A673 (cell line): ENCODE measurements around the gene PLEKHH1. TPM values are rescaled to one million over a fixed set of nuclear protein-coding genes. Genes with fewer than 3 reads are reported as not detected.

Experiments used
- BruUV-seq: library from RNA; stranded (reverse); fragments of 400-500 nt; replicated peaks from 2 replicates; lab custom pipeline; 2021; lab: Mats Ljungman, UMichigan
- CTCF ChIA-PET: fragments of 300-600 bp; sonication (Branson Sonifier 250); formaldehyde crosslinking; loops from one replicate; lab custom pipeline; 2022; ENCODE audit warnings: antibody characterized with exemption; lab: Charles Lee
- POLR2A ChIA-PET: fragments of 300-600 bp; sonication (Branson Sonifier 250); formaldehyde crosslinking; loops from one replicate; lab custom pipeline; 2022; ENCODE audit warnings: antibody characterized with exemption; ENCODE audit not compliant: low non-redundant PET; lab: Charles Lee
- DNase-seq: peaks from one replicate; pipeline ENCODE4 v3.0.0-alpha.2; 2015; ENCODE audit warnings: low spot score
- H3K27ac ChIP-seq: fragments of 200-600 bp; sonication (generic); 2 replicates; pipeline ENCODE4 v1.5.1; 2016; ENCODE audit warnings: mixed run types, low read depth, mild to moderate bottlenecking, mixed read lengths, antibody characterized with exemption, low read length; ENCODE audit not compliant: poor library complexity, severe bottlenecking
- H3K27me3 ChIP-seq: fragments of 200-600 bp; sonication (generic); replicated peaks from 2 replicates; pipeline ENCODE4 v1.6.1; 2017; ENCODE audit warnings: mixed run types, low read depth, mild to moderate bottlenecking, mixed read lengths, antibody characterized with exemption, low read length; ENCODE audit not compliant: insufficient read depth, poor library complexity
- H3K36me3 ChIP-seq: fragments of 200-600 bp; sonication (generic); 2 replicates; pipeline ENCODE4 v1.6.1; 2016; ENCODE audit warnings: mixed run types, mild to moderate bottlenecking, mixed read lengths, antibody characterized with exemption, low read length; ENCODE audit not compliant: insufficient read depth, poor library complexity, severe bottlenecking
- H3K4me1 ChIP-seq: fragments of 200-600 bp; sonication (generic); 2 replicates; pipeline ENCODE4 v1.6.1; 2017; ENCODE audit warnings: mixed run types, mild to moderate bottlenecking, mixed read lengths, antibody characterized with exemption, low read length; ENCODE audit not compliant: insufficient read depth, poor library complexity, severe bottlenecking
- H3K4me3 ChIP-seq: fragments of 200-600 bp; sonication (generic); 2 replicates; pipeline ENCODE4 v1.5.1; 2016; ENCODE audit warnings: low read depth, mixed run types, mild to moderate bottlenecking, mixed read lengths, low read length; ENCODE audit not compliant: poor library complexity, severe bottlenecking
- H3K9me3 ChIP-seq: fragments of 200-600 bp; sonication (generic); 2 replicates; pipeline ENCODE4 v1.6.1; 2016; ENCODE audit warnings: mixed run types, low read depth, mild to moderate bottlenecking, mixed read lengths, antibody characterized with exemption, low read length; ENCODE audit not compliant: poor library complexity, severe bottlenecking
- CTCF ChIP-seq: fragments of 300-800, 200-600 bp; sonication (generic); conservative IDR thresholded peaks from 2 replicates; pipeline ENCODE4 v1.5.1; 2017; ENCODE audit warnings: low read depth, mild to moderate bottlenecking, antibody characterized with exemption, low read length, moderate library complexity, mixed read lengths
- EZH2 ChIP-seq: fragments of 200-600 bp; sonication (generic); IDR thresholded peaks from 2 replicates; pipeline ENCODE4 v1.6.1; 2017; ENCODE audit warnings: borderline replicate concordance, low read depth, mild to moderate bottlenecking, mixed read lengths, antibody characterized with exemption, low read length; ENCODE audit not compliant: poor library complexity, severe bottlenecking
- intact Hi-C: fragments of 100-400 bp; cut with micrococcal nuclease; formaldehyde crosslinking; loops from one replicate; pipeline ENCODE4 v1.10.0; 2022; ENCODE audit not compliant: unreplicated experiment
- total RNA-seq: library from RNA; stranded (reverse); gene quantifications from 2 replicates; pipeline ENCODE4 v1.2.3, GENCODE V29; 2021

PLEKHH1 gene
- total RNA-seq, 1 experiment from 2014 or later: 8.9 TPM

DNA sequence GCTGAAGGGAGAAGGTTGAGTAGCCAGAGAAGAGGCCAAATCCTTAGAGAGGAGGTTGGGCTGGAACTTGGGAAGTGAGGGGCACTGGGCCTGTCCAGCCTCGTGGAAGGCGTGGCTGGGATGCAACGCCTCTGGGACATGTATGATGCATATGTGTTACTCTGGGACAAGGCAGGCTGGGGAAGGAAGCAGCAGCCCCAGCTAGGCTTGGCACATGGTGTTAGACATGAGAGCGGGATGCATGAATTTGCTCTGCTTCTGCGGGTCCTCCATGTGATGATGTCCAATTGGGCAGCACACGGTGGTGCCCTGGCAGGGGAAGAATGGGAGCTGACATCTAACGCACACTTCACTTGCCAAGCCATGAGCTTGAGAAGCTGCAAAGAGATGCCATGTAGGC, 21.3 kb downstream of the PLEKHH1 start:
- no peaks in the 10 kb centered on the region for H3K27me3 ChIP-seq
- H3K9me3 ChIP-seq: no peaks in the 10 kb centered on the region
- no peaks in the 10 kb centered on the region for H3K36me3 ChIP-seq
- intact Hi-C loops: no loop called here
- no peak overlapping the region for H3K4me3 ChIP-seq
- CTCF ChIA-PET: interaction anchor here (0.9 kb wide), 1 partner anchor 28 kb away, joined by 4 read pairs; no protein-coding TSS in a partner anchor
- DNase-seq: no peak
- H3K4me1 ChIP-seq: no peaks in the 10 kb centered on the region
- POLR2A ChIA-PET: no interaction called here
- BruUV-seq: no TSS peak
- TF ChIP-seq CTCF (no peak), EZH2 (no peak)
- no peak overlapping the region for H3K27ac ChIP-seq

DNA sequence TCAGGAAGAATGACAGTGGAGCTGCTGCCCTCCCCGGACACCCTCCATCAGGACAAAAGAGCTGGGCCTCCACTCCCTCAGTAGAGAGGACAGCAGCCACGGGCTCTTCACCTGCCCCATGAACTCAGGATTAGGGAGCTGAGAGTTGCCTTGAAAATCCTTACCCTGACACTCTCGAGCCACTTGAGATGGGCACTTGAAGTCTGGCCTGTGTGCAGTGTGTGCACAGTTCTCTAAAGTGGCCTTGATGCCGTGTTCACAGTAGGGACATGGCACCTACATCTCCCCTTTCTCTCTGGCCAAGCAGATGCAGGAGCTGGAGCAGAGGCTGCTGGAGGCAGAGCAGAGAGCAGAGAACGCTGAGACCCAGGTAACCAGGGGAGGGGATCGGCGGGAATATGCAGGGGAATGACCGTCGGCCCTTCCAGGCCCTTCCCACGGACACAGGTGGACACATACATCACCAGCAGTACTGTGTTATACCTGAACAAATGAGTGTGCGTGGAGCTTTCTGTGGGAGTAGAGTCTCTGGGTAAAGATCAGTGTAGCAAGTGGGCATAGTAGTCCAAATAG, 22.5 kb downstream of the PLEKHH1 start:
- intact Hi-C loops: no loop called here
- no TSS peak for BruUV-seq
- no peaks in the 10 kb centered on the region for H3K36me3 ChIP-seq
- no peak overlapping the region for H3K27ac ChIP-seq
- CTCF ChIA-PET: no interaction called here
- POLR2A ChIA-PET: no interaction called here
- TF ChIP-seq CTCF (no peak), EZH2 (no peak)
- no peak for DNase-seq
- H3K4me1 ChIP-seq: no peaks in the 10 kb centered on the region
- no peak overlapping the region for H3K4me3 ChIP-seq
- no peaks in the 10 kb centered on the region for H3K27me3 ChIP-seq
- H3K9me3 ChIP-seq: no peaks in the 10 kb centered on the region

DNA sequence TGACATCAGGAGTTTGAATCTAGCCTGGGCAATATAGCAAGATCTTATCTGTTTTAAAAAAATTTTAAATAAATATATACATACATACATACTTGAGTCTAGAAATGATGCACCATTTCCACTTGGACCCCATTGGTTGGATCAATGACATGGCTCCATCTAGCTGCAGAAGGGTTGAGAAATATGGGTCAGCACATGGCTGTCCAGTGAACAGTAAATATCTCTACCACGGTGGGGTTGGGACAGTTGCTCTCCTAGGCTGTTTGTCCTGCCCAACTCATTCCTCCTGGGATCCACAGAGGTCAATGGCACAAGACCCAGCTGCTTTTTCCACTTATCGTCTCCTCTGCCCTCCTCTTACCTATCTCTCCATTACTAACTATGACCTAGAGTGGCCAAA, 23.6 kb downstream of the PLEKHH1 start:
- no peaks in the 10 kb centered on the region for H3K36me3 ChIP-seq
- no peaks in the 10 kb centered on the region for H3K9me3 ChIP-seq
- TF ChIP-seq EZH2 (no peak), CTCF (no peak)
- CTCF ChIA-PET: no interaction called here
- POLR2A ChIA-PET: no interaction called here
- H3K4me1 ChIP-seq: no peaks in the 10 kb centered on the region
- DNase-seq: no peak
- intact Hi-C loops: no loop called here
- H3K4me3 ChIP-seq: no peak overlapping the region
- no peaks in the 10 kb centered on the region for H3K27me3 ChIP-seq
- BruUV-seq: no TSS peak
- H3K27ac ChIP-seq: no peak overlapping the region
